ENCODE data around the gene GCM1.
"Not testable (repeated sequence)": the region's sequence is repeated elsewhere in the genome, so short reads cannot be mapped to it uniquely, and the experiment has no call there.

Gene GCM1, protein sequence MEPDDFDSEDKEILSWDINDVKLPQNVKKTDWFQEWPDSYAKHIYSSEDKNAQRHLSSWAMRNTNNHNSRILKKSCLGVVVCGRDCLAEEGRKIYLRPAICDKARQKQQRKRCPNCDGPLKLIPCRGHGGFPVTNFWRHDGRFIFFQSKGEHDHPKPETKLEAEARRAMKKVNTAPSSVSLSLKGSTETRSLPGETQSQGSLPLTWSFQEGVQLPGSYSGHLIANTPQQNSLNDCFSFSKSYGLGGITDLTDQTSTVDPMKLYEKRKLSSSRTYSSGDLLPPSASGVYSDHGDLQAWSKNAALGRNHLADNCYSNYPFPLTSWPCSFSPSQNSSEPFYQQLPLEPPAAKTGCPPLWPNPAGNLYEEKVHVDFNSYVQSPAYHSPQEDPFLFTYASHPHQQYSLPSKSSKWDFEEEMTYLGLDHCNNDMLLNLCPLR

DNA sequence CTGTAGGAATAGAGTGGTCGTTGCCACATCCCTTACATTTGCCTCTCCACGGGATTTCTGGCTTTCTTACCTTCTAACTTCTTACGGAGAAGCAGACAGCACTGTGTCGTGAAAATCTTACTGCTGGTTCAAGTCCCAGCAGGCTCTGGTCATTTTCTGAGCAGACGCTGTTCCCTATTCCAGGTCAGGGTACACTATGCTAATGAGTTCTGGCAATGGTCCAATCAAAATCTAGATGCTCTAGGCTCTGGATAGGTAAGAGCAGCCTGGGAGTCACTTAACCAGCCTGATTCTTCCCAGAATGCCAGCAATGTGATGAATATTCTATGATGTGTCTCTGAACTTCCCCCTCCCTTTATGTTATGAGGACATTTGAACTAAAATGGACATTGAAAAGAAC is at the start of gene GCM1:
TSS of gene GCM1 (minus strand) at position 158 of the 400 bp plus-strand sequence. CDS start 3,209 bp downstream, outside the sequence.
- DNase-seq, result no peak

DNA sequence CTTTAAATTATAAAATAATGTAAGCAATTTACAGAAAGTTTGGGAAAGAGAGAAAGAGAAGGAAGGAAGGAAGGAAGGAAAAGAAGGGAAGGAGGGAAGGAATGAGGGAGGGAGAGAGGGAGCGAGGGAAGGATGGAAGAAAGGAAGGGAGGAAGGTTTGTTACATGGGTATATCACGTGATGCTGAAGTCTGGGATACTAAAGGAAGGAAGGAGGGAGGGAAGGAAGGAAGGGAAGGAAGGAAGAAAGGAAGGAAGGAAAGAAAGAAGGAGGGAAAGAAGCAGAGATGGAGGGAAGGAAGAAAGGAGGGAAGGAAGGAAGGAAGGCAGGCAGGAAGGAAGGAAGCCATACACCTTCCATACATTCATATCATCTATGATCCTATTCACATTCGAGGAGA is 48.9 kb upstream of the GCM1 start:
- no peak for DNase-seq

DNA sequence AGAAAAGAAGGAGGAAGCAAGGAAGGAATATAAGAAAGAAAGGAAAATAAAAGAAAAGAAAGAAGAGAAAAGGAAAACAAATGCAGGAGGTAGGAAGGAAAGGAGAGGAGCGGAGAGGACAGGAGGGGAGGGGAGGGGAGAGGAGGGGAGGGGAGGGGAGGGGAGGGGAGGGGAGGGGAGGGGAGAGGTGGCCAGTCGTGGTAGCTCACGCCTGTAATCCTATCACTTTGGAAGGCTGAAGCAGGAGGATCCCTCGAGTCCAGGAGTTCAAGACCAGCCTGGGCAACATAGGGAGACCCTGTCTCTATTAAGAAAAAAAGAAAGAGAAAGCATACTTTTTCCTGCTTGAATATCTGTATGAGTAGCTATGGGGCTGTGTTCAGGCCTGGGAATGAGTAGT is 46.4 kb upstream of the GCM1 start:
- DNase-seq, result no peak

DNA sequence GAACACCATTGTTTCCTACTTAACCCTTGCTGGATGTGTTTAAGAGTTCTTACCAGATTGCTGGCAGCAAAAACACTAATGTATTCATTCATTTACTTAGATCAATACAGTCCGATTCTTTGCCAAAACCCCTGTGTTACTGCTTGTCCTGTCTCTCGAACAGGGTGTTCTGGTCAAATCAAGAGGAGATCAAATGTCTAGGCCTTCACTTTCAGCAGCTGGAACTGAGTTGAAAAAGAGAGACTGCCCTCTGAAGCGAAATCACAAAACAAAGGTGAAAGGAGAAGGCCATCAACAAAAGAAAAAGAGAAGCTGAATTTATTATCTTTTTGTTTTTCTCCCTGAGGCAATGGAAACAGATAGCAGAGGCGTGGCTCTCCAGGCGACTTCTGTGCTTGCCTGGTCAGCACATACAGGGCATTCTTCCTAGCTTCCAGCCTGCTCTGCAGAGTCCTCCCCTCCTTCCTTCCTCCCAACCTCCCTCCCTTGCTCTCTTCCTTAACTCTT is 44.1 kb upstream of the GCM1 start:
- no peak for DNase-seq

DNA sequence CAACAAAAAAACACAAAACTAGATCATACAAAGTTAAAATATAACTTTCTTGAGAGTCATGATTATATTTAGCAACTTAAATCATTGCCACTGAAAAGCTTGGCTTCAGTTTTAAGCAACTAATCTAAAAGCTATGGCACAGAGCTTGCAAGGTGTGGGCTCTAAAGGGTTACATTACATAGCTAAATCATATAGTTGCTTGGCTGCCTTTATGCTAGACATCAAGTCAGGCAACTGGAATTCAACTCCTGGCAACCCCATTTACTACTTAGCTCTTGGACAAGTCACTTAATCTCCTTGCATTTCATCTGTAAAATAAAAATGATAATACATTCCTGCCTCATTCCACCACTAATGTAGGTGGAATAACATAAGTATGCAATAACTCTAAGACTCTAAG is 40.9 kb upstream of the GCM1 start:
- no peak for DNase-seq

DNA sequence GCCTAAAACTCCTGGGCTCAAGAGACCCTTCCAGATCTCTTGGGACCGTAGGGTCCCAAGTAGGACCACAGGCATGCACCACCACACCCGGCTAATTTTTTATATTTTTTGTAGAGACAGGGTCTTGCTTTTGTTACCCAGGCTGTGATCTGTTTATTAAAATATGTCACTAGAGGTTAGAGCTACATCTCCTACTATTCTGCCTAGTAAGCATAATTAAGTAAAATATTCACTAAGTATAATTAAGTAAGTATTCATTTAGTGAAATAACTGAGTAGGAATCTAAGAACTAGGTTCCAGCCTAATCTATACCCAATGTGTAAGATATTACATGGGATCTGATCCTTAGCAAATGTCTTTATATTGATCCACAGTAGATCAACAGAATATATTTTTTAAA is 40.2 kb upstream of the GCM1 start:
- no peak for DNase-seq

DNA sequence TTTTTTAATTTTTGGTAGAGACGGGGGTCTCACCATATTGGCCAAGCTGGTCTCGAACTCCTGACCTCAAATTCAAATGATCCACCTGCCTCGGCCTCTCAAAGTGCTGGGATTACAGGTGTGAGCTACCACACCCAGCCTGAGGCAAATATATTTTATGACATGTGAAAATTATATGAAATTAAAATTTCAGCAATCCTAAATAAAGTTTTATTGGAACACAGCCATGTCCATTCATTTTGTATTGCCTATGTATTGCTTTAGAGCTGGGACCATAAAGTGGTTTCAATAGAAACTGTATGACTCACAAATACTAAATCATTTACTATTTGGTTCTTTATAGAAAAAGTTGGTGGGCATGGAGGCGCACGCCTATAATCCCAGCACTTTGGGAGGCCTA is 32.0 kb upstream of the GCM1 start:
- no peak for DNase-seq

DNA sequence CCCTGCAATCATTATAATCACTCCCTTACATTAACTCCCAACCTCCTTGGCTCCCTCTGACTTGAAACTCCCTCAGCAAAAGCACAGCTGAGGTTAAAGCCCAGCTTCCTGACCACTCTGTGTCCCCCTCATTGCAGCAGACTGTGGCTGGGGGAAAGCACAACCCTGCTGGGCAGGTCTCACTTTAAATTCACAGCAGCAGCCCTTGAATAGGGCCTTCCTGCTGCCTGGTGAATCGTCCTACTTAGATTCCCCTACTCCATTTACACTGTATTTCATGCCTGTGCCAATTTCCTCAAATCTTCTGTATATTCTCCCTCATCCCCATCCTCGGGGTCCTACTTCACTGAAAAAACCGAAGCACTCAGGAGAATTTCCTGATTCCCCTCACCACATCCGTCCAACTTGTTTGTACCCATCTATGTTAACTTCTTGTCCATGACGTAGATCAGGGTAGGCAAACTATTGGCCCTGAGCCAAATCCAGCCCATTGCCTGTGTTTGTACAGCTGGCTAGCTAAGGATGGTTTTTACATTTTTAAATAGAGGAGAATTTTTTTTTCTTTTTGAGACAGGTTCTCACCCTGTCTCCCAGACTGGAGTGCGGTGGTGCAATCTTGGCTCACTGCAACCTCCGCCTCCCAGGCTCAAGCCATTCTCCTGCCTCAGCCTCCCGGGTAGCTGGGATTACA is 31.5 kb upstream of the GCM1 start:
- no peak for DNase-seq

DNA sequence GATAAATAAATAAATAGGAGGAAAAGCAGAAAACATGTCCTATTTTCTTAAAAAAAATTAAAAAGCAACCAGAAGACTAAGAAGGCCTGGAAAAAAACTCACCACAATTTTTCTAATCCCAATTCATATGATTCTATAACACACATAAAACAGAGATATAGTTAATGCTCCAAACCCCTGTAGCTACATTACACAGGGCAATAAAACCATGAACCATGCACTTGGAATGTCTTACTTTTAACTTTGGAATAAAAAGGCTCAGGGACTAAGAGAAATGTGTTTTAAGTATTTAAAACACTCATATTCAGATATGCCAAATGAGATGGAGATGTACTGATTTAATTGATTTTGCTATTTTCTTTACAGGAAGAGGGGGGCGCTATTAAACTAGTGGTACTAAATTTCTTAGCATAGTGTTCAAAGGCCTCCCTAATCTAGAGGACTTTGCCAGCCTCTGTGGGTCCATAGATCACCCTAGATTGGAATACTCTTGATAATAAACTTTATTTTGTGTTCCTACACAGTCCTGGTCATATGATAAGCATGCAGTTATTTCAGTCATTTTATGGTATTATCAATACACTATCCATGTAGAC is 30.3 kb upstream of the GCM1 start:
- no peak for DNase-seq

DNA sequence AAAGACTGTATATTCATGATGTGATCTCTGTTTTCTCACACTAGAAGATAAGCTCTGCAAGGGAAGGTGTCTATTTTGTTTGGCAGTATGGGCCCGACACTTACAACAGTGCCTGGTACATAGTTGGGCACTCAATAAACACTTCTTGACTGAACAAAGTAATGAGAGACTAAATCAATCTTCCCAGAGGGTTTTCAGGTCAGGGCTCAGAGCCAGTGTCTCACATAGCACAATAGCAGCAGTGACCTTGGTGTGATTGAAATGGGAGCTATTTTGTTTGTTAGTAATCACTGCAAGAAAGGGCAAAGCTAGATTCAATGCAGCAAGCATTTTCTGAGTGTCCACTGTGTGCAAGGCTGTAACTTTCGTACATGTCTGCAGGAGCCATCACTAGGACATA is 26.4 kb upstream of the GCM1 start:
- DNase-seq, result no peak

DNA sequence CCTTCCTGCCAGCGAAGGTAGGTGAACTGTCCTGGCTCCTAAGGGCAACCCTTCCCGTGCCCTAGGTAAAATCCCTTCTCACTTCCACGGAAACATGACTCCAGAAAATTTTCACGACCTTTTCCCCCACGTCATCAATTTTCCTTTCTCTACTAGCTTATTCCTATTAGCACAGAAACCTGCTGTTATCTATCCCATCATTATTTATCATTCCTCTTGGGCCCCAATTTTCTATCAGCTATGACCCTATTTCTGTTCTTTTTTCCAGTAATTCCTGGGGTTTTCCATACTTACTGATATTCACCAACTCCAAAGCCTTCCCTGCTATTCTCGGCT is 23.8 kb upstream of the GCM1 start:
- no peak for DNase-seq

DNA sequence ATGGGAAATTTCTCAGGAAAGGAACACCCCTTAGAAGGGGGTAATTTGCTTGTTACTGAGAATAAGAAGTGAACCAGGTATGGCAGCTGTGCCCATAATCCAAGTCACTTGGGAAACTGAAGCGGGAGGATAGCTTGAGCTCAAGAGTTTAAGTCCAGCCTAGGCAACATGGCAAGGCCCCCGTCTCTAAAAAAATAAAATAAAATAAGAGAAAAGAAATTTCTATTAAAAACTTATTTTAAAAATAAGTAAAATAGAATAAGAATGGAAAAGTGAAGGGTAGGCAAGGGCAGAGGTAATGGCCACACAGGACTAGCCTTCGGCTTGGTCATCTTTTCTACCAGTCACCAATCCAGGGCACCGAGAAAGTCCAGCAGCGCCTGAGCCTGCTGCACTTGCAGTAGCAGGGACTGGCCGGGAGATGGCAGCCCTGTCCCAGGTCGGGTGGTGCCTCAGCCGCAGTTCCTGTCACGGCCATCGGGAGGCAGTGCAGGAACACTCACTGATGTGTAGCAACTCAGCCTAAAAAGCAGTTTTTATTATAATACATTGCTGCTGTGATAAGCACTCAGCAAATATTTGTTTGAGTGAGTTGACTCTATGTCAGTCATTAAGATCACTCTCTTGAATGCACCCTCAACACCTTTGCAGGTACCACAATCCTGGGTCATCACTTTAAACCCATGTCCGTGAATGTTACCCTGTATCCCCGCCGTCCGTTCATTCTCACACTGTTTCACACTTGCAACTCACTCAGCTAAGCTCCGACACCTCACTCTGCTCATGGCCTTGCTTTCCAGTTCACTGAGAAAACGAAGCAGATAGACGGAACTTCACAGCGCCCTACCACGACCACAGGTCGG is 23.2 kb upstream of the GCM1 start:
- peak; percentile 63 to 77 for DNase-seq

DNA sequence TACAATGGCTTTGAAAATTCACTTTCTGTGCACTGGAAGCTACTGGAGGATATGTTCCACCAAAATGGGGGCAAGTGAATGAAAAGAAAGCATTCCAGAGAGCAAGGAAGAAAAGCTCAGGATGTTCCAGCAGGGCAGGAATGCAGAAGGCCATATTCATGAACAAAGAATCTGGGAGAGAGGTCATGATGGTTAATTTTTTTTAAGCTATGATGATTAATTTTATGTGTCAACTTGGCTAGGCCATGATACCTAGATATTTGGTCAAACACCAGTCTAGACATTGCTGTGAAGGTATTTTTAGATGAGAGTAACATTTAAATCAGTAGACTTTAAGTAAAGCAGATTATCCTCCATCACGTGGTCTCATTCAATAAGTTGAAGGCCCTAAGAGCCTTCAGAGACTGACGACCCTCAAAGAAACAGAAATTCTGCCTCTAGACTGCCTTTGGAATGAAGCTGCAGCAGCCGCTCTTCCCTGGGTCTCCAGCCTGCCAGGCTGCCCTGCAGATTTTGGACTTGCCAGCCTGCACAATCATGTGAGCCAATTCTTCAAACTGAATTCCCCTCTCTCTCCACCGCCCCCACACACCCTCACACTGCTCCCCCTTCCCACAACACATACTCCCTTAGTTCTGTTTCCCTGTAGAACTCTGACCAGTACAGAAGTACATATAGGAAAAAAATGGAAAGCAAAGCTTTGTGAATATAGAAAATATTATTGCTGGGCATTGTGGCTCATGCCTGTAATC is 20.1 kb upstream of the GCM1 start:
- no peak for DNase-seq

DNA sequence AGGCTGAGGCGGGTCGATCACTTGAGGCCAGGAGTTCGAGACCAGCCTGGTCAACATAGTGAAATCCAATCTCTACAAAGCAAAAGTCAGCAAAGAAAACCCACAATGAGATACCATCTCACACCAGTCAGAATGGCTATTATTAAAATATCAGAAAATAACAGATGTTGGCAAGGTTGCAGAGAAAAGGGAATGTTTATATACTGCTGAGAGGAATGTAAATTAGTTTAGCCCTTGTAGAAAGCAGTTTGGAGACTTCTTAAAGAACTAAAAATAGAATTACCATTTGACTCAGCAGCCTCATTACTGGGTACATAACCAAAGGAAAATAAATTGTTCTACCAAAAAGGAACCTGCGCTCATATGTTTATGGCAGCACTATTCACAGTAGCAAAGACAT is 16.7 kb upstream of the GCM1 start:
- DNase-seq, result no peak

DNA sequence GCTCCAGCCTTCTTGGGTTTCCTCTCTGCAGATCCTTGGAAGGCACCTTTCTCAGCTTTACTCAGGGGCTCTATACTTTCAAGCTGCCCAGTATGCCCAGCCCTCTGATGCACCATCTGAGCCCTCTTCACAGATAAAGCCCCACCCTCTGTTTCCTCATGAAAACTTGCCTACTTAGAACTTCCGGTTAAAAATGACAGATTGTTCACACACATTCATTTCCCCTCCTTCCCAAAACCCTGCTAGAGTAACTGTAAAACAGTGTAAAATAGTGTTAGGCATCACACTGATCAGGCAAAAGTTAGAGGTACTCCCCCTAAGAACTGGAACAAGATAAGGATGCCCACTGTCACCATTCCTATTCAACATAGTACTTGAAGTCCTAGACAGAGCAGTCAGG is 14.0 kb upstream of the GCM1 start:
- DNase-seq, result no peak

DNA sequence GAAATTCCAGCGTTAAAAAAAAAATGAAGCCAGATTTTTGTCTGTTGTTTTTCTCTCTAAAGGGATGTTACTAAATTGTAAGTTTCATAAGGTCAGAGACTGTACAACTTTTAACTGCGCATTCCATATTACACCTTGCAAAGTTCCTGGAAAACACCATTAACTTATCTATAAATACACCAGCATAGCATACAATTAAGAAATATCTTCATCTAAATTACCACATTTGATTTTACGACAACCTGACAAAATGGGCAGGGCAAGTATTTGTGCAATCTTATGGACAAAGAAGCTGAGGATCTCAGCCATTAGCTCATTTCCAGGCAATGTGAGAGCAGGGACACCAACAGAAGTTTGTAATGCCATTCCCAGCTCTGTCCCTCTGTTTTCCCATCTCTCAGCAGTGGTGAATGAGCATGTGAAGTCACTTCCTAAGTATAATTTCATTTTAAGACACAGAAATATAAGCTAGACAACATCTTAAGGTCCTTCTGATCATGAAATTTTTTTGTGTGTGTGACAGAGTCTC is 12.9 kb upstream of the GCM1 start:
- no peak for DNase-seq

DNA sequence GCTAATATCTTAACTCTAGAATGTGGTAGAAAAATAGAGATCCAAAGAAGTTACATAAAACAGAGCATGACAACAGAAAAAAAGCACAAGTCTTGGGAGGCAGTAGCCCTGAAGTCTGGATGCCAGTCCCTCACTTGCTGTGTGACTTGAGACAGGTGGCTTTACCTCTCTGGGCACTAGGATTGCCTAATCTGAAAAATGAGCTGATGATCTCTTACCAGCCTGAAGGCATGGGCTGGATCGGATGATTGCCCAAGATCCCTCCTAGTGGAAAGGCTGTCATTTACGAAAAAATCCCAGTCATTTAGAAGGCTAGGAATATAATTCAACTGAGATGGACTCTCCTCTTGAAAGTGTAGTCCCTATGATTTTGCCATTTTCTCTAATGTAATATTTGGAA is 10.9 kb upstream of the GCM1 start:
- DNase-seq, result no peak

DNA sequence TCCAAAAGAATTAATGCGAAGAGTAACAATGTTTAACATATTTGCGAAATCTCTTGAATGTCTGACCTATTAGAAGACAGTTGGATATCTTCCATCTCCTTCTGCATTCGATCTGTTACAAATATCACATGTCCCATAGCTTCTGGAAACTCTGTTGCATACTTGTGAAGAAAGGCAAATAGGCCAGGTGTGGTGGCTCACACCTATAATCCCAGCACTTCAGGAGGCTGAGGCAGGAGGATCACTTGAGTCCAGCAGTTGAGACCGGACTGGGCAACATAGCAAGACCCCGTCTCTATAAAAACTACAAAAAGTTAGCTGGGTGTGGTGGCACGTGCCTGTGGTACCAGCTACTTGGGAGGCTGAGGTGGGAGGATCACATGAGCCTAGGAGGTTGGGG is 9.4 kb upstream of the GCM1 start:
- DNase-seq, result not testable (repeated sequence)

DNA sequence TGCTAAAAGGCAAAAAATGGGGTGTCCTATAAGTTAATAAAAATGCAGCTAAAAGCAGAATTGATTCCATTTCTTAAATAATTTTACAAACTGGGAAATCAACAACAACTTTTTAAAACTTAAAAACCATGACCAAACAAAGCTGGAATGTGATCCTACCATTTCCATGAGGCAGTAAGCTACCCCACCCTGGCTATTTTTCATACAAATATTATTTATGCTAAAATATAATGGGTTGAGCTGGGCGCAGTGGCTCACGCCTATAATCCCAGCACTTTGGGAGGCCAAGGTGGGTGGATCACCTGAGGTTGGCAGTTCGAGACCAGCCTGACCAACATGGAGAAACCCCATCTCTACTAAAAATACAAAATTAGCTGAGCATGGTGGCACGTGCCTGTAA is 6.6 kb upstream of the GCM1 start:
- not testable (repeated sequence) for DNase-seq

DNA sequence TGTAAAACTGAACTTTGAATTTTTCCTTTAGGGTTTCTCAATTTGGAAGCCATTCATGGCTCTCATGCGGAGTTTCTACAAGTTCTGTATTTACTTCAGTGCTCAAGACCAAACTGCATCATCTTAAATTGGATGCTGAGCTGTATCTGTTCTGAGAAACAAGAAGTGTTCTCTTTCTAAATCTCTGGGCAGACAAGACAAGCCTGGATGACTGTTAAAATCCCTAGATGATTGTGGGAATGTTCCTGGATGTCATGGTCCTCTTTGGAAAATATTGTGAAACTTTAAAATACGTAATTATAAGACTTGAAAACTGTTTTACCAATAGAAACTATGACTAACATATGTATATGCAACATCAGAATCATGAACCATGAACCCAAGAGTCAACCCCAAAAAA is 6.2 kb upstream of the GCM1 start:
- DNase-seq, result no peak

DNA sequence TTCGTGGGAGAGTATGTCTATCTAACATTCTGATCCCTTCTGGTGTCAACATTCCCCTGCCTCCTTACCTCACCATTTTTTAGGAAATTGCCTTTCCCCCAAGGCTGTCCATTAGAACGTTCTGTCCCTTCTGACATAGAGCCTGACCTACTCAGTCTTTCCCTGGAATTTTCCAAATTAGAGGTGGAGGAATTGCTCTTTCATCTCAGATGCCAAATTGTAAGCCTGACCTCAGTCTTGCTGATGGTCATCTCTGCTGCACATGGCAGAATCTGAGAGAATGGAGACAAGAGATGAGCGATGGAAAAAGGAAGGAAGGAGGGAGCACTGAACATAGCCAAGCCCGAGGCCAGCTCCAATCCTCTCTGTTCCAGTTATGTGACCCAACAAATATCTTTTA is 5.4 kb upstream of the GCM1 start:
- DNase-seq, result no peak

DNA sequence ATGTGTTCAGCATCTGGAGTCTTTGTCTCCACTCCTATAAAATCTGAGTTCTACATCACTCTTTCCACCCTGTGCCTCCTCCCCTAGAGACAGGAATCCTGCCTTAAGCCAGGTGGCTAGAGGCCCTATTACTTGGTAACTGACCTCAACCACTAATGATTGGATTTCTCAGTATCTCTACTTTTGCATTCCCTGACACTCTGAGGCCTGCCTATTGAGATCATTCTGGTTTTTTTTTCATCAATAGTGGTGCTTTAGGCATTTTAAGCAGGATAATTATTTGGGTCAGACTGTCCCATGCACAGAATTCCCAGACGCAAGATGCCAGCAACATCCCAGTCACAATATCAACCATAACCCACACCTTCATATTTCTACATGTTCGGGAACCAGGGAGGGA is 3.9 kb upstream of the GCM1 start:
- no peak for DNase-seq
